Neural crest cell (in vitro differentiated cells): Measurements from ENCODE around the gene OST4. TPM values are rescaled to one million over a fixed set of nuclear protein-coding genes. Genes with fewer than 3 reads are reported as not detected.
A peak's percentile ranks its signal among the peaks of the same experiment; 100 is the strongest.

Experiments
- DNase-seq: peaks from one replicate; pipeline ENCODE4 v3.0.0; 2021; ENCODE audit warnings: low read depth, mixed read lengths, low spot score
- H3K27ac Mint-ChIP-seq: one replicate; pipeline ENCODE4 v1.8.0; 2021; ENCODE audit warnings: mild to moderate bottlenecking, mixed read lengths; ENCODE audit not compliant: unreplicated experiment
- H3K27me3 Mint-ChIP-seq: 2 replicates; pipeline ENCODE4 v1.8.0; 2021; ENCODE audit warnings: low read depth, mild to moderate bottlenecking, mixed read lengths
- H3K36me3 Mint-ChIP-seq: 2 replicates; pipeline ENCODE4 v1.8.0; 2021; ENCODE audit warnings: low read depth, mild to moderate bottlenecking, mixed read lengths
- H3K4me1 Mint-ChIP-seq: 2 replicates; pipeline ENCODE4 v1.8.0; 2021; ENCODE audit warnings: mixed read lengths
- H3K4me3 Mint-ChIP-seq: one replicate; pipeline ENCODE4 v1.8.0; 2021; ENCODE audit warnings: mild to moderate bottlenecking, mixed read lengths
- H3K9me3 Mint-ChIP-seq: 2 replicates; pipeline ENCODE4 v1.8.0; 2021; ENCODE audit warnings: mixed read lengths
- CTCF ChIP-seq: fragments of 200-600 bp; sonication (generic); conservative IDR thresholded peaks from 2 replicates; pipeline ENCODE4 v1.5.0; 2021; ENCODE audit warnings: antibody characterized with exemption, mild to moderate bottlenecking
- total RNA-seq: library from RNA; stranded (reverse); gene quantifications from 2 replicates; pipeline ENCODE4 v1.2.1, GENCODE V29; 2021

Gene OST4
- total RNA-seq, 1 donor from 2014 or later: 232 TPM

DNA sequence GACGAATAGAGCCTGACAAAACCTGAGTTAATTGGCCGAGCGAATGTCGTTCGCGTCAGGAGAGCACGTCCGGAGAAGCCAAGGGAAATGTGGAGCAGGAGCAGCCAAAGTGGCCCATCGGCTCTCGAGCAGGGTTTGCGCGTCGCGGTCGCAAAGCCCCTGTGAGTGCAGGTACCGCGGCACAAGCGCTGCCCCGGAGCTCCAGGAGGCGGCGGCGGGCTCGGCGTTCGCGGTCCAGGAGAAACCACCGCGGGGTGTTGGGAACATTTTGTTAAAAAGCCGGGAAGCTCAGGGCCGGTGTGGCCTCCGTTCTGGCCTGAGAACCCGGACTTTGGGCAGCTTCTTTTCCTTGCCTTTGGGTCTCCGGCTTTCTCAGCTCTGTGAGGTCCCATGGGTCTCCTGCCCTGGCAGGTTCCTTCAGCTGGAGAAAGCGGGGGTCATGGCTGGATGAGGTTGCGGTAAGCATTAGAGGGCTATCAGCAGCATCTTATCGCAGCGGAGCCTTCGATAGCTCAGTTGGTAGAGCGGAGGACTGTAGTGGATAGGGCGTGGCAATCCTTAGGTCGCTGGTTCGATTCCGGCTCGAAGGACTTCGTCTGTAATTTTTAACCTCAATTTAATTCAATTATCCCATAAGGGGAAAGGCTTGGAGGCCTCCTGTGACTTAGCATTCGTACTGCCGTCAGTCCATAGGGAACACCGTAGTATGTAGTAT, 21.0 kb downstream of the OST4 start:
- DNase-seq: peak; percentile 92
- Mint-ChIP-seq H3K4me1 (peaks cover 32% of the 10 kb centered on the region), H3K27me3 (peaks cover 22% of the 10 kb centered on the region), H3K36me3 (peaks cover 15% of the 10 kb centered on the region), H3K9me3 (peaks cover 5% of the 10 kb centered on the region), H3K4me3 (peak overlapping the region; percentile 99), H3K27ac (peak overlapping the region; percentile 98)
- TF ChIP-seq CTCF: peak; percentile 61

- Mint-ChIP-seq H3K4me1 (peaks cover 32% of the 10 kb centered on the region), H3K4me3 (peak overlapping the region; percentile 99), H3K36me3 (peaks cover 12% of the 10 kb centered on the region), H3K27me3 (peaks cover 22% of the 10 kb centered on the region), H3K9me3 (peaks cover 5% of the 10 kb centered on the region), H3K27ac (peak overlapping the region; percentile 98)
- no peak for TF ChIP-seq CTCF
- peak; percentile 51 for DNase-seq
Measured at GRCh38 chr2:27049422-27050280, 21.8 kb downstream of the OST4 start.

DNA sequence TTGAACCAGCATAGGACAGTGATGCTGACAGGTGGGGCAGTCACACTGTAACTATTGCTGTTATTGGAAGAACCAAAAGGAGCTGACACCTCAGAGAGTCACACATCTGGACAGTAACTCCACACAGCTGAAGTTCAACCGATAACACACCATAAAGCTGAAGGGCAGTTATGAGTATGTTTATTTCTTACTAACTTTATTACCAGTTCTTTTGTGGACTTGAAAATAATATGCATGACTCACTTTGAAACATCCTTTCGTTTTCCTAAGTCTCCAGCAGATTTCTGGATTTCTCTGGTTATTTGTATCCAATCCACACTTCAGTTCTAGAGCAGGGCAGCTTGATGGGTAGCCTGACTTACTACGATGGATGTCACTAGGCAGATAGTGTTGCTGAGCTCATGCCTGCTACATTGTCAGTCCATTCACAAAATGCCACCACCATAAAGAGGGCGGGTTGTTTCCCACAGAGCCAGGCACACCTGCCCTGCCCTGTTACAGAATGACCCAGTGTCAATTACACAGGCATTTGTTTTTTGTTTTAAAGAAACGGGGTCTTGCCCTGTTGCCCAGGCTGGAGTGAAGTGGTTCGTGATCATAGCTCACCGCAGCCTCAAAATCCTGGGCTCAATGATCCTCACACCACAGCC, 28.3 kb downstream of the OST4 start:
- Mint-ChIP-seq H3K4me3 (no peak overlapping the region), H3K27ac (no peak overlapping the region)
- DNase-seq: no peak

GRCh38 chr2:27042159-27042661, 29.2 kb downstream of the OST4 start:
- no peak overlapping the region for H3K27ac Mint-ChIP-seq
- H3K9me3 Mint-ChIP-seq: no peaks in the 10 kb centered on the region
- DNase-seq: no peak
- TF ChIP-seq CTCF: no peak
- H3K27me3 Mint-ChIP-seq: no peaks in the 10 kb centered on the region
- H3K4me3 Mint-ChIP-seq: no peak overlapping the region
- no peaks in the 10 kb centered on the region for H3K36me3 Mint-ChIP-seq
- H3K4me1 Mint-ChIP-seq: no peaks in the 10 kb centered on the region

More for the DNA sequence above, 28.3 kb downstream of the OST4 start:
- Mint-ChIP-seq H3K9me3 (no peaks in the 10 kb centered on the region), H3K36me3 (no peaks in the 10 kb centered on the region), H3K27me3 (peaks cover 3% of the 10 kb centered on the region), H3K4me1 (peaks cover 4% of the 10 kb centered on the region)
- TF ChIP-seq CTCF: no peak

DNA sequence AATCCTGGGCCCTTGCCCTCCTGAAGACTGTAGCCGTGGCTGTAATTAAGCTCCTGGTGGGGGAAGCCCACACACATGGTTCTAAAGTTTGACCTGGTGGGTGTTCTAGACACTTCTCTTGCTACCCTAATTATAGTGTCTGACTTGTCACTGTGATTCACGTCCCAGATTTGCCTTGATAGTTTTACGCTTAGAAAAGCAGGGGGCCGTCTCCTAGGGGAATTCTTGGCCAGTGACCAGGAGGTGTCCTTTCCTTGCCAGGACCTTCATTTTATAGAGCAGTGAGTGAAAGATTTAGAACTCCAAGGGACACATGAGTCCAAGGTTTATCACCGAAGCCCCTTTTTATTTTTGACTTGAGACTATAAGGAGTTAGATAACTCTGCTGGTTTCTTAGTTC, 29.7 kb downstream of the OST4 start:
- no peak for DNase-seq
- H3K27me3 Mint-ChIP-seq: no peaks in the 10 kb centered on the region
- no peaks in the 10 kb centered on the region for H3K36me3 Mint-ChIP-seq
- no peaks in the 10 kb centered on the region for H3K9me3 Mint-ChIP-seq
- no peak overlapping the region for H3K4me3 Mint-ChIP-seq
- no peak overlapping the region for H3K27ac Mint-ChIP-seq
- no peaks in the 10 kb centered on the region for H3K4me1 Mint-ChIP-seq
- no peak for TF ChIP-seq CTCF
